ENCODE measurements around the gene BAZ1A.

DNA sequence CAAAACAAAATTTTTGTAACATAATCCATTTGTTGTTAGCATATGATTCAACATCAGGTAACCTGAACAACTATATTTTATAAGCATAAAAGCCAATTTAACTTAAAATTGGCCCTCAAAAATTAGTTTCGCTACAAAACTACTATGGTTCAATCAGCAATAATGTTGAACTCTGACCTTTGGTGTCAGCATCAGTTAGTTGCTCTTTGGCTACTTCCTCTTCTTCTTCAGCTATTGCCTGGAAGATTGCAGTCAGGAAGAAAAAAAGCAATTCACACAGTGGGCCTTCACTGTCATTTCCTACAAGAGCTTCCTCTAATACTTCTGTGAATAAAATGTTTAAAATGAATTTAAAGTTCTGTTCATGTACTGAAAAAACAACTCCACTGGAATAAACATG, 82.6 kb downstream of the BAZ1A start:
- TF ChIP-seq CTCF (IDR thresholded peaks at IDR 0.05) (no peak), EP300 (IDR thresholded peaks at IDR 0.05) (no peak), POLR2A (IDR thresholded peaks at IDR 0.05) (no peak), POLR2AphosphoS5 (IDR thresholded peaks at IDR 0.05) (no peak)

All from upper lobe of left lung (tissue), 4 donors.